ENCODE data around the gene STK25.
"Not testable (repeated sequence)": the region's sequence is repeated elsewhere in the genome, so short reads cannot be mapped to it uniquely, and the experiment has no call there.

STK25 gene

DNA sequence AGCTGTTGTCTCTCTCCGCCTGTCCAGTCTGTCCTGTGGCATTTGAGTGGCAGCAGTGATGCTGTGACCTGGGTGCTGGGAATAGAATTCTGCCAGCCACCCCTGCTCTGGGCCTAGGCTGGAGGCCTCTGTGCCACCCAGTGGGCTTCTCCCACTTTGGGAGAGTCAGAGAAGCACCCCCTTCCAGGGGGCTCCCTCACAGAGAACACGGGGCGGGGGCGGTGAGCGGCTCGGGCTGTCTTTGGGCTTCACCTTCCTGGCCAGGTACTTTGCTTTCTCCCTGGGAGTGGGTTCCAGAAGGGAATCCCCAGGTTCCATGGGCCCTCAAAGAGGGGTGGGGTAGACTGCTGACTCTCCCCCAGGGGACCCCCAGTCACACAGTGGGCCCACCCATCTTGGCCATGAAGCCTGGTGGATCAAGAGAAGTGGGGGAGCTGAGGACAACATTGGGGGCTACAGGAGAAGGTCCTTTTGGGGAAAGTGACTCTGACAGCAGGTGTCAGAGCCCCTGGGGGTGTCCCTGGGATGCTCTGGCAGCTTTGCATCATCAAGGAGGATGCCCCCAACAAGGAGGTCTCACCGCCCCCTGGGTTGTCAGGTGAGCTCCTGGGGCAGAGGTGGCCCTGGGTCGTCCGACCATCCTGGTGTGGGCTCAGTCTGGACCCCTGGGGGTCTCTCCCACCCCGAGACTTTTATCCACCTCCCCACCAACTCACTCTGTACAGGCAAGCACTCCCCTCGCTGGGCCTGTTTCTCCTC is 31.4 kb upstream of the STK25 start:
- DNase-seq (ENCODE audit: low read depth in 3 of 3) = no peak

- DNase-seq (ENCODE audit: low read depth in 3 of 3) = no peak
Measured at GRCh38 chr2:241538838-241539615, 30.6 kb upstream of the STK25 start.

- DNase-seq (ENCODE audit: low read depth in 3 of 3) = no peak
Measured at GRCh38 chr2:241535871-241536655, 27.7 kb upstream of the STK25 start.

- no peak for DNase-seq (ENCODE audit: low read depth in 3 of 3)
Measured at GRCh38 chr2:241534701-241535375, 26.5 kb upstream of the STK25 start.

GRCh38 chr2:241534293-241534692 is 25.9 kb upstream of the STK25 start:
- no peak for DNase-seq (ENCODE audit: low read depth in 3 of 3)

DNA sequence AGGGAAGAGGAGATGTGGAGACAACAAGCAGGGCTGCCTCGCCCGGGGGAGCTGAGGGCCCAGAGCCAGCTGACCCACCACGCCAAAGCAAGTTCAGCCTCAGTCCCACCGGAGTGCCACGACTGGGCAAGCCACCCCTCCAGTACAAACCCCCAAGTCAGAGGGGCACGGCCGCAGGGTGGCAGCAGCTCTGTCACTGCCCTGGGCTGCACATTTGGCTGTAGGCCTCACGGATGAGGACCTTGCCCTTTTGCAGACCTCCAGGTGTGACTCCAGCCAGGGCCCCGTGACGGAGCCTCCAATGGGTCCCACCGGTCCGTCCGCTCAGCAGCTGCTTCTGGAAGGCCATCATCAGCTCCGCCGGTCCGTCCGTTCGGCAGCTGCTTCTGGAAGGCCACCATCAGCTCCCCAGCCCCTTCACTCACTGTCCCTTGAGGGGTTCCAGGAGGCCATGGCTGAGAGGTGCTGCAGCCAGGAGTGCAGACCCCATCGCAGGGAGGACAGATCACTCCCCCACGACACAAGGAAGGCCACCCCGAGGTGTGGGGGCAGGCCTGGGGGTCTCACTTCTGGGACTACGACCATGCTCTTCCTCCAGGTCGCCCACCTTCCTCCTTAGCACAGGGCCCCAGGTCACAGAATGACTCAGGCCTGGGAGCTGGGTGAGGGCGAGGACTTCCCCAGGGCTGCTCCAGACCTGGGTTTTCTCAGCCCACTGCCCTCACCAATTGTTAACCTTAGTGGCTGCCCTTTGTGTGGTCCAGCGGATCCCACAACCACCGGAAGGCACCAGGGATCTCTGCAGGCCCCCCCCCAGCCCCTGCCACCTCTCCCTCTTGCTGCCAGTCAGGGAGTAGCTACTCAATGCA is 24.6 kb upstream of the STK25 start:
- no peak for DNase-seq (ENCODE audit: low read depth in 3 of 3)

DNA sequence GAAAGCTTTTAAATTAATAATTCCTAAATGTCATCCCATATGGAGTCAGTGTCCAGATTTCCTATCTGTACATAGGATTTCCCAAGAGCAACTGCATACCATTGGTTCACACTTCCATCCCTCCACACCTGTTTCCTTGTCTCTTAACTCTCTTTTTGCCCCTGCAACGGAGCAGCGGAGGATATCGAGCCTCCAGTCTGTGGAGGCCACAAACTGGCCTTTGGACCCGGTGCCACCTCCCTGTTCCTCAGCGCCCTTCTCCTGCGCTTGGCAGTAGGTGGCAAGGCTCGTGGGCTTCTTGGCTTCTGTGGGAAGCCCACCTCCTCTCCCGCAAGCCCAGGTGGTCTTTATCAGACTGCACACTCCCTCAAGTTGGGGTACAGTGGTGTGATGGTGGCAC is 23.8 kb upstream of the STK25 start:
- DNase-seq (ENCODE audit: low read depth in 3 of 3) = no peak

- no peak for DNase-seq (ENCODE audit: low read depth in 3 of 3)
Measured at GRCh38 chr2:241531161-241531722, 22.9 kb upstream of the STK25 start.

- no peak for DNase-seq (ENCODE audit: low read depth in 3 of 3)
Measured at GRCh38 chr2:241530571-241530970, 22.2 kb upstream of the STK25 start.

DNA sequence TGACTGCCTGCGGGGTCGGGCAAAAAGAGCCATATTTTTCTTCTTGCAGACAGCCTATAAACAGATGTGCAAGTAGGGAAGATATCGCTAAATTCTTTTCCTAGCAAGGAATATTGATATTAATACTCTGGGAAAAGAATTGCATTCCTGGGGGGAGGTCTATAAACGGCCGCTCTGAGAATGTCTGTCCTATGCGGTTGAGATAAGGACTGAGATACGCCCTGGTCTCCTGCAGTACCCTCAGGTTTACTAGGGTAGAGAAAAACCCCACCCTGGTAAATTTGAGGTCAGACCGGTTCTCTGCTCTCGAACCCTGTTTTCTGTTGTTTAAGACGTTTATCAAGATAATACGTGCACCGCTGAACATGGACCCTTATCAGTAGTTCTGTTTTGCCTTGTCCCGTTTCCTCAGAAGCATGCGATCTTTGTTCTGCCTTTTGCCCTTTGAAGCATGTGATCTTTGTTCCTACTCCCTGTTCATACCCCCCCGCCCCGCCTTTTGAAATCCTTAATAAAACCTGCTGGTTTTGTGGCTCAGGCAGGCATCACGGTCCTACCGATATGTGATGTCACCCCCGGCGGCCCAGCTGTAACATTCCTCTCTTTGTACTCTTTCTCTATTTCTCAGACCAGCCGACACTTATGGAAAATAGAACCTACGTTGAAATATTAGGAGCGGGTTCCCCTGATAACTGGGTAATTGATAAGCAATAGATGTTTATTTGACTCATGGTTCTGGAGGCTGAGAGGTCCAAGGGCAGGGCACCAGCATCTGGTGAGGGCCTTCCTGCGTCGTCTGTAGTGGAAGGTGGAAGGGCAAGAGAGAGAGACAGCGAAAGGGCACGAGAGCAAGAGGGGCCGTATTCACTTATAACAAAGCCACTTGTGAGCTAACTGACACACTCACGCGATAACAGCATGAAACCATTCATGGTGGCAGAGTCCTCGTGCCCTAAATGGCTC is 17.7 kb upstream of the STK25 start:
- not testable (repeated sequence) for DNase-seq (ENCODE audit: low read depth in 3 of 3)

GRCh38 chr2:241522477-241522876 is 14.1 kb upstream of the STK25 start:
- no peak for DNase-seq (ENCODE audit: low read depth in 3 of 3)

DNA sequence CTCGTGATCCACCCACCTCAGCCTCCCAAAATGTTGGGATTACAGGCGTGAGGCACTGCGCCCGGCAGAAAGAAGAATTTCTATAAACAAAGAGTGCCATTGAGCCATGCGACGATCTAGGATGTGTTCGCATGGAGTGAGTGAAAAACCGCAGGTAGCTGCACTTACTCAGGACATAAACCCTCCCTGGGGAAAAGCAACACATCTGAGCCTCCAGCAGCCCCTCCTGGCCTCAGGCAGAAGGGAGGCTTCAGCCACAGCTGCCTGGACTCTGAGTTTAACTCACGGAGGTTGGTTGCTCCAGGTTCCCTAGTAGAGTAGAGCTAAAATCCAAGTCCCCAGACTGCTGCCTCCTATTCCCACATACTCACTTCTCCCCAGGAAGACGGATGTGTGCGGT is 11.3 kb upstream of the STK25 start:
- DNase-seq (ENCODE audit: low read depth in 3 of 3) = no peak

DNA sequence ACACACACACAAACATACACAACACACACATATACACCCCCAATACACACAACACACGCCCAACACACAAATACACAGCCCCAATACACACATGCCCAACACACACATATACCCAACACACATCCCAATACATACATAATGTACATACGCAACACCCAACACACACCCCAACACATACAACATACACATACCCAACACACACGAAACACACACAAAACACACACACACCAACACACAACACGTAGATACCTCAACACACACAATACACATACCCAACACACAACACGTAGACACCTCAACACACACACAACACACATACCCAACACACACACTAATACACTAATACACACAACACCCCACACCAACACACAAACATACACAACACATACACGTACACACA is 8.9 kb upstream of the STK25 start:
- DNase-seq (ENCODE audit: low read depth in 3 of 3) = no peak

- DNase-seq (ENCODE audit: low read depth in 3 of 3) = no peak
Measured at GRCh38 chr2:241516520-241516965, 8.2 kb upstream of the STK25 start.

DNA sequence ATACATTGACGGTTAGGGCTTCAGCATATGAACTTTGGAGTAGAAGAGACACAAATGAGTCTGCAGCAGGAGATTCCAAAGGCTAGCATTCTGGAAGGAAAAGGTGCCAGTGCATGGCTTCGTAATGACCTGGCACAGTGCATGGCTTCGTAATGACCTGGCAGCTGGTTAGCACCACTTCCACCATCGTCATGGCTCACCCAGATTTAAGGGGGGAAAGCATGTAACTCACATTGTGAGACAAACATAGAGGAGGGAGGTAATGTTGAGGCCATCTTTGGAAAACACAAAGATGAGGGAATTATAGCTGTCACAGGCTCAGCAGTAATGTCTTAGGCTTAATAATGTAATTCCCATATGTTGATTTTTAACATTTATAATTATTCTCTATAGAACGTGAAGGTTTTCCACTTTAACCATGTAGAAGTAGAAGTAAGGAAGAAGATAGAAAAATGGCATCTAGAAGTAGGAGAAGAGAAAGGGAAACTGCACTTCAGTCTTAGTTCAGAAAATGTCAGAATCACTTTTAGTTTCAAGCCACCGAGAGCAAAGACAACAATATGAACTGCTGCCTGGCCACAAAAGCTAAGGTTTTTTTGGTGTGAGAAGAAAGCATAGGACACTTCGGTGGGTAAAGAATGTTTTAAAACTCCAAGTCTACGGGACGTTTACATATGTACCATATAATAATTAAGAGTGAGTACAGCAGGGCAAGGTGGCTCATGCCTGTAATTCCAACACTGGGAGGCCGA is 6.8 kb upstream of the STK25 start:
- DNase-seq (ENCODE audit: low read depth in 3 of 3) = no peak

DNA sequence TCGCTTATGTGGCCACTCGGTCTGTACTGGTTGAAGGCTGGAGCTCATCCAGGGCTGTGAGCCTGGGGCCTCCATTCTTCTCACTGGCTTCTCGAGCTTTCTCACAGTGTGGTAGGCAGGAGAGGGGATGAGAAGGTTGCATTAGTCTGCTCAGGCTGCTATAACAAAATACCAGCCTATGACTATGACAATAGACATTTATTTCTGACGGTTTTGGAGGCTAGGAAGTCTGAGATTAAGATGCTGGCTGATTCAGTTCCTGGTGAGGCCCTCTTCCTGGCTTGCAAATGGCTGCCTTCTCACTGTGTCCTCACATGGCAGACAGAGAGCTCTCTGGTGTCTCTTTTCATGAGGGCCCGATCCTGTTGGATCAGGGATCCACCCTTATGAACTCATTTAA is 6.2 kb upstream of the STK25 start:
- DNase-seq (ENCODE audit: low read depth in 3 of 3) = no peak

DNA sequence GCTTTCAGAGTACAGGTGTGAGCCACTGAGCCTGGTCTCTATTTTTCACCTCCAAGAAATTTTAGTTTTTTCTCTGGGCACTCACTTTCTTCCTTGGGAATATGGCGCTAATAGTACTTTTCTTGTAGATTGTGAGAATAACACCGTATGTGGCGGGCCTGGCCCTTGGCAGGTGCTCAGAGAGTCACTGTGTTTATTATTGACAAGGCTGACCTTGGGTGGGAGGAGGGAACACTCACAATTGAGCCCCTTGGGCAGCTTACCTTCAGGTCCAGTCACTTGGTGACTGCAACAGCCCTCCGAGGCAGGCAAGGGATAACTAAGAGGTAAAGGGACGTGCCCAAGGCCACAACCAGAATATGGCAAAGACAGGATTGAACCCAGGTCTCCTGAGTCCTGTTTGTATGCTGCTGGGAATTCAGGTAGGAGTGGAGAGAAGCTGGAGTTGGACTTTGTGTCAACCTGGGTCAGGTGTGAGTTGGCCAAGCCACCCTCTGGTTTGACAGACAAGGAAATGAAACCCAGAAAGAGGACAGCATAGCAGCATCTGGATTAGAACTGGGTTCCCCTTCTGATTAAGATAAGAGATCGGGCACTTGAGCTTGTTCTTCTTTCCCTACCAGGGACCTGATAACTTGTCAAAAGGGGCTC is 2.8 kb upstream of the STK25 start:
- no peak for DNase-seq (ENCODE audit: low read depth in 3 of 3)

GRCh38 chr2:241509155-241509784 is 886 bp upstream of the STK25 start:
- DNase-seq (ENCODE audit: low read depth in 3 of 3) = no peak

Data from stimulated activated CD4-positive, alpha-beta T cell treated with anti-CD3 and anti-CD28 coated beads, TNF-alpha, amount 100 ng/mL, for 48 hours (primary cell).